Liver (tissue), 9 donors: ENCODE data around the gene RAMP2. TPM values are rescaled to one million over a fixed set of nuclear protein-coding genes. Genes with fewer than 3 reads are reported as not detected.

Source experiments
- DNase-seq: peaks from one replicate; pipeline ENCODE4 v3.0.0-alpha.2; 2017; ENCODE audit warnings: low spot score
- H3K27ac ChIP-seq, 2 donors: one replicate each; pipeline ENCODE4 v1.7.0; 2013; ENCODE audit warnings: inconsistent platforms in 2 of 2, low read length in 2 of 2, control low read depth in 1 of 2, low read depth in 1 of 2, mild to moderate bottlenecking in 1 of 2
- H3K27me3 ChIP-seq, 4 donors: one replicate each; pipeline versions ENCODE4 v1.6.1 to v1.7.0; 2013; ENCODE audit warnings: low read length in 3 of 4, inconsistent platforms in 1 of 4, mild to moderate bottlenecking in 1 of 4, moderate library complexity in 1 of 4; ENCODE audit not compliant: control insufficient read depth in 4 of 4, insufficient read depth in 4 of 4
- H3K36me3 ChIP-seq, 4 donors: one replicate each; pipeline versions ENCODE4 v1.6.1 to v1.7.0; 2013; ENCODE audit warnings: low read length in 3 of 4, mild to moderate bottlenecking in 3 of 4, low read depth in 1 of 4, moderate library complexity in 1 of 4; ENCODE audit not compliant: control insufficient read depth in 4 of 4, insufficient read depth in 3 of 4
- H3K4me1 ChIP-seq, 4 donors: one replicate each; pipeline versions ENCODE4 v1.6.1 to v1.7.0; 2013; ENCODE audit warnings: low read length in 3 of 4, mild to moderate bottlenecking in 3 of 4, moderate library complexity in 1 of 4; ENCODE audit not compliant: control insufficient read depth in 4 of 4, insufficient read depth in 4 of 4
- H3K4me3 ChIP-seq, 3 donors: one replicate each; pipeline versions ENCODE4 v1.6.1 to v1.7.0; 2013; ENCODE audit warnings: low read length in 3 of 3, control low read depth in 1 of 3, low read depth in 1 of 3, mild to moderate bottlenecking in 1 of 3
- H3K9ac ChIP-seq, 2 donors: one replicate each; pipeline ENCODE4 v1.7.0; 2013; ENCODE audit warnings: low read length in 2 of 2, mild to moderate bottlenecking in 2 of 2, moderate library complexity in 2 of 2, control low read depth in 1 of 2, low read depth in 1 of 2
- H3K9me3 ChIP-seq, 4 donors: one replicate each; pipeline versions ENCODE4 v1.6.1 to v1.7.0; 2013; ENCODE audit warnings: low read length in 3 of 4; ENCODE audit not compliant: control insufficient read depth in 4 of 4
- EGR1 ChIP-seq, 2 donors: IDR thresholded peaks; 2 replicates each; pipeline ENCODE4 v1.6.1; 2016 to 2018; ENCODE audit warnings: antibody characterized with exemption in 2 of 2, low read depth in 2 of 2
- FOXA1 ChIP-seq: IDR thresholded peaks from 2 replicates; pipeline ENCODE4 v1.6.1; 2016; ENCODE audit warnings: antibody characterized with exemption
- FOXA2 ChIP-seq: IDR thresholded peaks from 2 replicates; pipeline ENCODE4 v1.6.1; 2016; ENCODE audit warnings: antibody characterized with exemption
- GABPA ChIP-seq, 2 donors: IDR thresholded peaks in 1 of 2; conservative IDR thresholded peaks in 1 of 2; 2 replicates each; pipeline ENCODE4 v1.6.1; 2016; ENCODE audit warnings: antibody characterized with exemption in 2 of 2, mild to moderate bottlenecking in 1 of 2, moderate library complexity in 1 of 2
- HNF4A ChIP-seq, 2 donors: conservative IDR thresholded peaks; 2 replicates each; pipeline ENCODE4 v1.6.1; 2016; ENCODE audit warnings: antibody characterized with exemption in 2 of 2, mild to moderate bottlenecking in 2 of 2
- HNF4G ChIP-seq: IDR thresholded peaks from 2 replicates; pipeline ENCODE4 v1.6.1; 2016; ENCODE audit warnings: antibody characterized with exemption
- JUND ChIP-seq, 2 donors: IDR thresholded peaks; 2 replicates each; pipeline ENCODE4 v1.6.1; 2016; ENCODE audit warnings: antibody characterized with exemption in 2 of 2
- NR2F2 ChIP-seq: IDR thresholded peaks from 2 replicates; pipeline ENCODE4 v1.6.1; 2016; ENCODE audit warnings: antibody characterized with exemption
- RAD21 ChIP-seq, 2 donors: IDR thresholded peaks; 2 replicates each; pipeline ENCODE4 v1.6.1; 2016; ENCODE audit warnings: antibody characterized with exemption in 2 of 2, mild to moderate bottlenecking in 2 of 2
- RXRA ChIP-seq, 2 donors: IDR thresholded peaks; 2 replicates each; pipeline ENCODE4 v1.6.1; 2017 to 2018; ENCODE audit warnings: antibody characterized with exemption in 2 of 2, mild to moderate bottlenecking in 1 of 2
- SP1 ChIP-seq: IDR thresholded peaks from 2 replicates; pipeline ENCODE4 v1.6.1; 2018; ENCODE audit warnings: antibody characterized with exemption, mild to moderate bottlenecking
- TAF1 ChIP-seq: conservative IDR thresholded peaks from 2 replicates; pipeline ENCODE4 v1.6.1; 2016; ENCODE audit warnings: antibody characterized with exemption, mild to moderate bottlenecking
- YY1 ChIP-seq: IDR thresholded peaks from 2 replicates; pipeline ENCODE4 v1.6.1; 2016; ENCODE audit warnings: antibody characterized with exemption, mild to moderate bottlenecking
- WGBS: extraction: QIAGEN DNeasy Blood & Tissue Kit; methylation state at CpG from one replicate; pipeline ENCODE4 v1.1.7; 2013; 5-methylcytosine and 5-hydroxymethylcytosine counted together
- polyA plus RNA-seq, 2 donors: library from polyadenylated mRNA; stranded (reverse) in 1 of 2; unstranded in 1 of 2; fragments of 200-250 nt in 1 of 2; fragments of >200 nt in 1 of 2; fragmentation: Nextera tagmentation in 1 of 2; extraction: Ambion mirVana in 1 of 2; gene quantifications; one replicate each; pipeline versions ENCODE4 v1.2.1 to v1.2.3, GENCODE V29; 2013 to 2015
- total RNA-seq, 2 donors: library from RNA; depleted of rRNA; stranded (reverse); fragments of >200 nt; gene quantifications; one replicate each; pipeline ENCODE4 v1.2.3, GENCODE V29; 2014
- TF ChIP-seq, protein P1 (sequence below): IDR thresholded peaks from 2 replicates; pipeline ENCODE4 v1.6.1; 2016; ENCODE audit warnings: antibody characterized with exemption
- TF ChIP-seq, protein P2 (sequence below): fragments of 150-350 bp; IDR thresholded peaks from 2 replicates; pipeline ENCODE4 v1.5.1; 2017; ENCODE audit warnings: improper control_type of control experiment, low read depth, low read length; ENCODE audit not compliant: missing input control
- TF ChIP-seq, protein P3 (sequence below): IDR thresholded peaks from 2 replicates; pipeline ENCODE4 v1.6.1; 2016; ENCODE audit warnings: antibody characterized with exemption
- TF ChIP-seq, protein P4 (sequence below): IDR thresholded peaks from 2 replicates; pipeline ENCODE4 v1.6.1; 2016; ENCODE audit warnings: antibody characterized with exemption, mild to moderate bottlenecking
- TF ChIP-seq, protein P5 (sequence below): IDR thresholded peaks from 2 replicates; pipeline ENCODE4 v1.6.1; 2016; ENCODE audit warnings: antibody characterized with exemption
- donor health status: healthy.
- donor health status: healthy.
- donor health status: healthy.
- donor health status: healthy.
- donor health status: healthy.

RAMP2 gene
- total and polyA plus RNA-seq, 4 donors, result 0.92 to 17.2 (median 5.1) TPM

DNA sequence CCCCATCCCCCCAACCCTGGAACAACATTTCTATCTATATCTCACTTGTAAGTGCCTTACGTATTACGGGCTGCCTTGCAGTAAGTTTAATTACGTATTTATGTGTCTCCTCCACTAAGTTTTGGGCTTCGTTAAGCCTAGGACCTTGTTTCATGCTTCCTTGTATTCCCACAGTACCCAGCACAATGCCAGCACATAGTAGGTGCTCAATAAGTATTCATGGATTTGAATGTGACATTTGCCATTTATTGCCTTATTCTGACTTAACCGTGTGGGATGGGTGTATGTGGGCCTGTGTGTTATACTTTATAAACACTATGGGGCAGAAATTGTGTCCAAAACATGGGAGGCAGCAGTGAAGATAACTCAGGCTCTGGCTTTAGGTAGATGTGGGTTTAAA is 31.5 kb downstream of the RAMP2 start:
- Histone ChIP-seq H3K36me3 (peaks cover 0 to 2% (median under 1%) of the 10 kb centered on the region in 4 donors), H3K4me1 (peaks cover 5 to 18% (median 10%) of the 10 kb centered on the region in 4 donors), H3K27me3 (no peaks in the 10 kb centered on the region), H3K27ac (no peak overlapping the region), H3K9ac (no peak overlapping the region), H3K4me3 (no peak overlapping the region), H3K9me3 (no peaks in the 10 kb centered on the region)
- no peak for DNase-seq
- TF ChIP-seq YY1 (no peak), HNF4G (no peak), GABPA (IDR thresholded peaks at IDR 0.05 in 1 of 2, conservative IDR thresholded peaks at IDR 0.05 in 1 of 2) (no peak), FOXA1 (no peak), FOXA2 (no peak), RXRA (IDR thresholded peaks at IDR 0.05) (no peak), SP1 (no peak), RAD21 (IDR thresholded peaks at IDR 0.05) (no peak), JUND (IDR thresholded peaks at IDR 0.05) (no peak), EGR1 (IDR thresholded peaks at IDR 0.05; ENCODE audit: low read depth in 2 of 2) (no peak), NR2F2 (no peak), HNF4A (conservative IDR thresholded peaks at IDR 0.05) (no peak), TAF1 (no peak)
- TF ChIP-seq, protein P1, sequence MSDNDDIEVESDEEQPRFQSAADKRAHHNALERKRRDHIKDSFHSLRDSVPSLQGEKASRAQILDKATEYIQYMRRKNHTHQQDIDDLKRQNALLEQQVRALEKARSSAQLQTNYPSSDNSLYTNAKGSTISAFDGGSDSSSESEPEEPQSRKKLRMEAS, result no peak
- TF ChIP-seq, protein P2, sequence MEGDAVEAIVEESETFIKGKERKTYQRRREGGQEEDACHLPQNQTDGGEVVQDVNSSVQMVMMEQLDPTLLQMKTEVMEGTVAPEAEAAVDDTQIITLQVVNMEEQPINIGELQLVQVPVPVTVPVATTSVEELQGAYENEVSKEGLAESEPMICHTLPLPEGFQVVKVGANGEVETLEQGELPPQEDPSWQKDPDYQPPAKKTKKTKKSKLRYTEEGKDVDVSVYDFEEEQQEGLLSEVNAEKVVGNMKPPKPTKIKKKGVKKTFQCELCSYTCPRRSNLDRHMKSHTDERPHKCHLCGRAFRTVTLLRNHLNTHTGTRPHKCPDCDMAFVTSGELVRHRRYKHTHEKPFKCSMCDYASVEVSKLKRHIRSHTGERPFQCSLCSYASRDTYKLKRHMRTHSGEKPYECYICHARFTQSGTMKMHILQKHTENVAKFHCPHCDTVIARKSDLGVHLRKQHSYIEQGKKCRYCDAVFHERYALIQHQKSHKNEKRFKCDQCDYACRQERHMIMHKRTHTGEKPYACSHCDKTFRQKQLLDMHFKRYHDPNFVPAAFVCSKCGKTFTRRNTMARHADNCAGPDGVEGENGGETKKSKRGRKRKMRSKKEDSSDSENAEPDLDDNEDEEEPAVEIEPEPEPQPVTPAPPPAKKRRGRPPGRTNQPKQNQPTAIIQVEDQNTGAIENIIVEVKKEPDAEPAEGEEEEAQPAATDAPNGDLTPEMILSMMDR, result no peak
- TF ChIP-seq, protein P3, sequence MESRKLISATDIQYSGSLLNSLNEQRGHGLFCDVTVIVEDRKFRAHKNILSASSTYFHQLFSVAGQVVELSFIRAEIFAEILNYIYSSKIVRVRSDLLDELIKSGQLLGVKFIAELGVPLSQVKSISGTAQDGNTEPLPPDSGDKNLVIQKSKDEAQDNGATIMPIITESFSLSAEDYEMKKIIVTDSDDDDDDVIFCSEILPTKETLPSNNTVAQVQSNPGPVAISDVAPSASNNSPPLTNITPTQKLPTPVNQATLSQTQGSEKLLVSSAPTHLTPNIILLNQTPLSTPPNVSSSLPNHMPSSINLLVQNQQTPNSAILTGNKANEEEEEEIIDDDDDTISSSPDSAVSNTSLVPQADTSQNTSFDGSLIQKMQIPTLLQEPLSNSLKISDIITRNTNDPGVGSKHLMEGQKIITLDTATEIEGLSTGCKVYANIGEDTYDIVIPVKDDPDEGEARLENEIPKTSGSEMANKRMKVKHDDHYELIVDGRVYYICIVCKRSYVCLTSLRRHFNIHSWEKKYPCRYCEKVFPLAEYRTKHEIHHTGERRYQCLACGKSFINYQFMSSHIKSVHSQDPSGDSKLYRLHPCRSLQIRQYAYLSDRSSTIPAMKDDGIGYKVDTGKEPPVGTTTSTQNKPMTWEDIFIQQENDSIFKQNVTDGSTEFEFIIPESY, result no peak
- TF ChIP-seq, protein P4, sequence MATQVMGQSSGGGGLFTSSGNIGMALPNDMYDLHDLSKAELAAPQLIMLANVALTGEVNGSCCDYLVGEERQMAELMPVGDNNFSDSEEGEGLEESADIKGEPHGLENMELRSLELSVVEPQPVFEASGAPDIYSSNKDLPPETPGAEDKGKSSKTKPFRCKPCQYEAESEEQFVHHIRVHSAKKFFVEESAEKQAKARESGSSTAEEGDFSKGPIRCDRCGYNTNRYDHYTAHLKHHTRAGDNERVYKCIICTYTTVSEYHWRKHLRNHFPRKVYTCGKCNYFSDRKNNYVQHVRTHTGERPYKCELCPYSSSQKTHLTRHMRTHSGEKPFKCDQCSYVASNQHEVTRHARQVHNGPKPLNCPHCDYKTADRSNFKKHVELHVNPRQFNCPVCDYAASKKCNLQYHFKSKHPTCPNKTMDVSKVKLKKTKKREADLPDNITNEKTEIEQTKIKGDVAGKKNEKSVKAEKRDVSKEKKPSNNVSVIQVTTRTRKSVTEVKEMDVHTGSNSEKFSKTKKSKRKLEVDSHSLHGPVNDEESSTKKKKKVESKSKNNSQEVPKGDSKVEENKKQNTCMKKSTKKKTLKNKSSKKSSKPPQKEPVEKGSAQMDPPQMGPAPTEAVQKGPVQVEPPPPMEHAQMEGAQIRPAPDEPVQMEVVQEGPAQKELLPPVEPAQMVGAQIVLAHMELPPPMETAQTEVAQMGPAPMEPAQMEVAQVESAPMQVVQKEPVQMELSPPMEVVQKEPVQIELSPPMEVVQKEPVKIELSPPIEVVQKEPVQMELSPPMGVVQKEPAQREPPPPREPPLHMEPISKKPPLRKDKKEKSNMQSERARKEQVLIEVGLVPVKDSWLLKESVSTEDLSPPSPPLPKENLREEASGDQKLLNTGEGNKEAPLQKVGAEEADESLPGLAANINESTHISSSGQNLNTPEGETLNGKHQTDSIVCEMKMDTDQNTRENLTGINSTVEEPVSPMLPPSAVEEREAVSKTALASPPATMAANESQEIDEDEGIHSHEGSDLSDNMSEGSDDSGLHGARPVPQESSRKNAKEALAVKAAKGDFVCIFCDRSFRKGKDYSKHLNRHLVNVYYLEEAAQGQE, result no peak
- TF ChIP-seq, protein P5, sequence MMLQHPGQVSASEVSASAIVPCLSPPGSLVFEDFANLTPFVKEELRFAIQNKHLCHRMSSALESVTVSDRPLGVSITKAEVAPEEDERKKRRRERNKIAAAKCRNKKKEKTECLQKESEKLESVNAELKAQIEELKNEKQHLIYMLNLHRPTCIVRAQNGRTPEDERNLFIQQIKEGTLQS, result no peak
- WGBS, result 76% methylated on average over 5 of the region's 5 CpGs
